Measurements from ENCODE around the gene NEMF.
A peak's percentile ranks its signal among the peaks of the same experiment; 100 is the strongest.
"Not testable (repeated sequence)": the region's sequence is repeated elsewhere in the genome, so short reads cannot be mapped to it uniquely, and the experiment has no call there.

The NEMF gene

DNA sequence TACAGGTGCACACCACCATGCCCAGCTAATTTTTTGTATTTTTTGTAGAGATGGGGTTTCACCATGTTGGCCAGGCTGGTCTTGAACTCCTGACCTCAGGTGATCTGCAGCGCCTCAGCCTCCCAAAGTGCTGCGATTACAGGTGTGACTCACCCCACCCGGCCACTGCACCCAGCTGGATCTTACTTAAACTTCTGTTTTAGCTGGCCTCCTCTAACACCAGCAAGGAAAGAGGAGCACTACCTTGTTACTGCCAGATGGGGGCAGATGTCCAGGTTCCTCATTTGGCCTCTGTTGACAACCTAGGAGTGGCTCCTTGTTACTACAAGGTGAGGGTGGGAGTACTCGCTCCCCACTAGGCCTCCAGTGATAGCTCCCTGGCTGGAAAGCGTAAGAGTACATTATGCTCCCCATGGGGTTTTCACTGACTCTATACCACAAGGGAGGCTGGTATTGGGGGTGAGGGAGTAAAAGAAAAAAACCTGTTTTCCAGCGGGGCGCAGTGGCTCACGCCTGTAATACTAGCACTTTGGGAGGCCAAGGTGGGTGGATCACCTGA lies 27.1 kb upstream of the NEMF start:
- no peak overlapping the region for H3K27ac ChIP-seq (replicated peaks)
- TF ChIP-seq GABPA (IDR thresholded peaks at IDR 0.05; ENCODE audit: low read depth) (no peak), POLR2AphosphoS5 (IDR thresholded peaks at IDR 0.05; ENCODE audit: low read depth) (no peak), SPI1 (IDR thresholded peaks at IDR 0.05; ENCODE audit: borderline replicate concordance, low read depth) (peak; percentile 77; the same call in 1 of the 2 replicates)
- TF ChIP-seq, protein P1, sequence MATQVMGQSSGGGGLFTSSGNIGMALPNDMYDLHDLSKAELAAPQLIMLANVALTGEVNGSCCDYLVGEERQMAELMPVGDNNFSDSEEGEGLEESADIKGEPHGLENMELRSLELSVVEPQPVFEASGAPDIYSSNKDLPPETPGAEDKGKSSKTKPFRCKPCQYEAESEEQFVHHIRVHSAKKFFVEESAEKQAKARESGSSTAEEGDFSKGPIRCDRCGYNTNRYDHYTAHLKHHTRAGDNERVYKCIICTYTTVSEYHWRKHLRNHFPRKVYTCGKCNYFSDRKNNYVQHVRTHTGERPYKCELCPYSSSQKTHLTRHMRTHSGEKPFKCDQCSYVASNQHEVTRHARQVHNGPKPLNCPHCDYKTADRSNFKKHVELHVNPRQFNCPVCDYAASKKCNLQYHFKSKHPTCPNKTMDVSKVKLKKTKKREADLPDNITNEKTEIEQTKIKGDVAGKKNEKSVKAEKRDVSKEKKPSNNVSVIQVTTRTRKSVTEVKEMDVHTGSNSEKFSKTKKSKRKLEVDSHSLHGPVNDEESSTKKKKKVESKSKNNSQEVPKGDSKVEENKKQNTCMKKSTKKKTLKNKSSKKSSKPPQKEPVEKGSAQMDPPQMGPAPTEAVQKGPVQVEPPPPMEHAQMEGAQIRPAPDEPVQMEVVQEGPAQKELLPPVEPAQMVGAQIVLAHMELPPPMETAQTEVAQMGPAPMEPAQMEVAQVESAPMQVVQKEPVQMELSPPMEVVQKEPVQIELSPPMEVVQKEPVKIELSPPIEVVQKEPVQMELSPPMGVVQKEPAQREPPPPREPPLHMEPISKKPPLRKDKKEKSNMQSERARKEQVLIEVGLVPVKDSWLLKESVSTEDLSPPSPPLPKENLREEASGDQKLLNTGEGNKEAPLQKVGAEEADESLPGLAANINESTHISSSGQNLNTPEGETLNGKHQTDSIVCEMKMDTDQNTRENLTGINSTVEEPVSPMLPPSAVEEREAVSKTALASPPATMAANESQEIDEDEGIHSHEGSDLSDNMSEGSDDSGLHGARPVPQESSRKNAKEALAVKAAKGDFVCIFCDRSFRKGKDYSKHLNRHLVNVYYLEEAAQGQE (IDR thresholded peaks at IDR 0.05; ENCODE audit: insufficient replicate concordance, low read depth), result no peak
- TF ChIP-seq, protein P2, sequence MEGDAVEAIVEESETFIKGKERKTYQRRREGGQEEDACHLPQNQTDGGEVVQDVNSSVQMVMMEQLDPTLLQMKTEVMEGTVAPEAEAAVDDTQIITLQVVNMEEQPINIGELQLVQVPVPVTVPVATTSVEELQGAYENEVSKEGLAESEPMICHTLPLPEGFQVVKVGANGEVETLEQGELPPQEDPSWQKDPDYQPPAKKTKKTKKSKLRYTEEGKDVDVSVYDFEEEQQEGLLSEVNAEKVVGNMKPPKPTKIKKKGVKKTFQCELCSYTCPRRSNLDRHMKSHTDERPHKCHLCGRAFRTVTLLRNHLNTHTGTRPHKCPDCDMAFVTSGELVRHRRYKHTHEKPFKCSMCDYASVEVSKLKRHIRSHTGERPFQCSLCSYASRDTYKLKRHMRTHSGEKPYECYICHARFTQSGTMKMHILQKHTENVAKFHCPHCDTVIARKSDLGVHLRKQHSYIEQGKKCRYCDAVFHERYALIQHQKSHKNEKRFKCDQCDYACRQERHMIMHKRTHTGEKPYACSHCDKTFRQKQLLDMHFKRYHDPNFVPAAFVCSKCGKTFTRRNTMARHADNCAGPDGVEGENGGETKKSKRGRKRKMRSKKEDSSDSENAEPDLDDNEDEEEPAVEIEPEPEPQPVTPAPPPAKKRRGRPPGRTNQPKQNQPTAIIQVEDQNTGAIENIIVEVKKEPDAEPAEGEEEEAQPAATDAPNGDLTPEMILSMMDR (IDR thresholded peaks at IDR 0.05; ENCODE audit: insufficient read depth, low read length), result peak; percentile 66
- peak; percentile 58 to 82 for DNase-seq (ENCODE audit: low read depth in 1 of 2, low spot score in 1 of 2)
- no peaks in the 10 kb centered on the region for H3K27me3 ChIP-seq (ENCODE audit: insufficient read depth, poor library complexity, severe bottlenecking)
- H3K4me3 ChIP-seq (replicated peaks; ENCODE audit: insufficient read depth, low read length), result no peak overlapping the region

DNA sequence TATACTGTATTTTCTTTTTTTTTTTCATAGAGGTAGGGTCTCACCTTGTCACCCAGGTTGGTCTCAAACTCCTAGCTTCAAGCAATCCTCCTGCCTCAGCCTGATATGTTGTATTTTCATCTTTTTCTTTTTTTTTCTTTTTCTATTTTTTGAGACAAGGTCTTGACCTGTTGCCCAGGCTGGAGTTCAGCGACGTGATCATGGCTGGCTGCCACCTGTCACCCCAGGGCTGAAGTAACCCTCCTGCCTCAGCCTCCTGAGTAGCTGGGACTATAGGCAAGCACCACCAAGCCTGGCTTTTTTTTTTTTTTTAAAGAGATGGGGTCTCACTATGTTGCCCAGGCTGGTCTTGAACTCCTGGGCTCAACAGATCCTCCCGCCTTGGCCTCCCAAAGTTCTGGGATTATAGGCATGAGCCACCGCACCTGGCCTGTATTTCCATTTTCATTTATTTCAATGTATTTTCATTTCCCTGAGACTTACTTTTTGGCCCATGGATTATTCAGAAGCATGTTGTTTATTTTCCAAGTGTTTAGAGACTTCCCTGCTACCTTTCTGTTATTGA lies 24.1 kb upstream of the NEMF start:
- Histone ChIP-seq H3K27me3 (ENCODE audit: insufficient read depth, poor library complexity, severe bottlenecking) (no peaks in the 10 kb centered on the region), H3K27ac (replicated peaks) (no peak overlapping the region), H3K4me3 (replicated peaks; ENCODE audit: insufficient read depth, low read length) (no peak overlapping the region)
- TF ChIP-seq GABPA (IDR thresholded peaks at IDR 0.05; ENCODE audit: low read depth), result no peak
- TF ChIP-seq, protein P1 (IDR thresholded peaks at IDR 0.05; ENCODE audit: insufficient replicate concordance, low read depth), result no peak
- no peak for TF ChIP-seq POLR2AphosphoS5 (IDR thresholded peaks at IDR 0.05; ENCODE audit: low read depth)
- TF ChIP-seq, protein P2 (IDR thresholded peaks at IDR 0.05; ENCODE audit: insufficient read depth, low read length), result no peak
- TF ChIP-seq SPI1 (IDR thresholded peaks at IDR 0.05; ENCODE audit: borderline replicate concordance, low read depth), result no peak
- no peak for DNase-seq (ENCODE audit: low read depth in 1 of 2, low spot score in 1 of 2)

DNA sequence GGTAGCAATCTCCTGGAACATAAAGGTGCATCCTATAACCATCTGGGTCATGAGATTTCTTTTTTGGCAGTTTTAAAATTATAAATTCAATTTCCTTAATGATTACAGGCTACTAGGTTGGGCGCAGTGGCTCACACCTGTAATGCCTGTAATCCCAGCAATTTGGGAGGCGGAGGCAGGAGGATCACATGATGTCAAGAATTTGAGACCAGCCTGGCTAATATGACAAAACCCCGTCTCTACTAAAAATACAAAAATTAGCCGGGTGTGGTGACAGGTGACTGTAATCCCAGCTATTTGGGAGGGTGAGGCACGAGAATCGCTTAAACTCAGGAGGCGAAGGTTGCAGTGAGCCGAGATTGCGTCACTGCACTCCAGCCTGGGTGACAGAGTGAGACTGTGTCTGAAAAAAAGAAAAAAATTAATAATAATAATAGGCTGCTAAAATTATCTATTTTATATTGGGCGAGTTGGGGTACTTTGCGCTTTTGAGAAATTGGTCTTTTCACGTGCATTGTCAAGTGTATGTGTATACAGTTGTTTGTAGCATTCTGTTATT lies 23.1 kb upstream of the NEMF start:
- DNase-seq (ENCODE audit: low read depth in 1 of 2, low spot score in 1 of 2), result no peak
- TF ChIP-seq GABPA (IDR thresholded peaks at IDR 0.05; ENCODE audit: low read depth), result no peak
- TF ChIP-seq POLR2AphosphoS5 (IDR thresholded peaks at IDR 0.05; ENCODE audit: low read depth), result no peak
- TF ChIP-seq, protein P1 (IDR thresholded peaks at IDR 0.05; ENCODE audit: insufficient replicate concordance, low read depth), result no peak
- TF ChIP-seq, protein P2 (IDR thresholded peaks at IDR 0.05; ENCODE audit: insufficient read depth, low read length), result no peak
- TF ChIP-seq SPI1 (IDR thresholded peaks at IDR 0.05; ENCODE audit: borderline replicate concordance, low read depth), result no peak
- Histone ChIP-seq H3K27me3 (ENCODE audit: insufficient read depth, poor library complexity, severe bottlenecking) (no peaks in the 10 kb centered on the region), H3K4me3 (replicated peaks; ENCODE audit: insufficient read depth, low read length) (no peak overlapping the region), H3K27ac (replicated peaks) (no peak overlapping the region)

DNA sequence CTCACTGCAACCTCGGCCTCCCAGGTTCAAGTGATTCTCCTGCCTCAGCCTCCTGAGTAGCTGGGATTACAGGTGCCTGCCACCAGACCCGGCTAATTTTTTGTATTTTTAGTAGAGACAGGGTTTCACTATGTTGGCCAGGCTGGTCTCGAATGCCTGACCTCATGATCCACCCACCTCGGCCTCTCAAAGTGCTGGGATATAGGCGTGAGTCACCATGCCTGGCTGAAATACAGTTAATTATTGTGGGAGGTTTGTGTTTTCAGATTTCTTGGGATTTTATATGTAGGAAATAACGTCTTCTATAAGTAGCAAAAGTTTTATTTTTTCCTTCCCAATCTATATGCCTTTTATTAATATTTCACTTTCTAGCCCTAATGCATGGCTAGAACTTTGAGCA lies 21.0 kb upstream of the NEMF start:
- H3K27ac ChIP-seq (replicated peaks); H3K4me3 ChIP-seq (replicated peaks; ENCODE audit: insufficient read depth, low read length); DNase-seq (ENCODE audit: low read depth in 1 of 2, low spot score in 1 of 2); H3K27me3 ChIP-seq (ENCODE audit: insufficient read depth, poor library complexity, severe bottlenecking): not testable (repeated sequence)

Data from HL-60 (cell line).